ENCODE measurements around the gene TNFRSF13B. TPM values are rescaled to one million over a fixed set of nuclear protein-coding genes. Genes with fewer than 3 reads are reported as not detected.

The TNFRSF13B gene
- total RNA-seq, 1 donor: not detected

DNA sequence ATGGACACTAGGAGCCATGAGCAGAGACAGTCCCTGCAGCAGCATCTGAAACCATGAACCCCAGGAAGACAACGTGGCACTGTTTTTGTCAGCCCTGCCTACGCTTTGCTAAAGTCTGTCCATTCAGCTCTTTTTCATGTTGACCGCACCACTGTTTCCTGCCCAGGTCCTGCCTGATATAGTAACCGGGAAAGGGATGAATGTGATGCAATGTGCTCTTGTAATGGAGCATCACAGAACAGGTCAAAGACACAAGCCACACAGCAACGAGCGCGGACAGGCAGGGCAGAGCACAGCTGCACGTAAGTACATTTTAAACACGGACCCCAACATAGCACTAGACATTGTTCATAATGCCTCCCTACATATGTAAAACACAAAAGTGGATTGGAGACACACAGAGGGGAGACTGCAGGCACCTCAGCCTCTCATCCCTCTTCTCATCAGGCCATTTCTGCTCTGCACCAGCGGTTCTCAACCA is 16.9 kb upstream of the TNFRSF13B start:
- no peaks in the 10 kb centered on the region for H3K36me3 ChIP-seq (ENCODE audit: insufficient read depth, low read length)
- H4K20me1 ChIP-seq (ENCODE audit: insufficient read depth, low read length): no peaks in the 10 kb centered on the region
- H3K27me3 ChIP-seq (ENCODE audit: insufficient read depth, low read length): peaks cover 5% of the 10 kb centered on the region
- peak overlapping the region; percentile 53 for H2AFZ ChIP-seq (ENCODE audit: low read length)
- no peak for DNase-seq (ENCODE audit: insufficient read length, low spot score, missing footprints)
- TF ChIP-seq, protein P1, sequence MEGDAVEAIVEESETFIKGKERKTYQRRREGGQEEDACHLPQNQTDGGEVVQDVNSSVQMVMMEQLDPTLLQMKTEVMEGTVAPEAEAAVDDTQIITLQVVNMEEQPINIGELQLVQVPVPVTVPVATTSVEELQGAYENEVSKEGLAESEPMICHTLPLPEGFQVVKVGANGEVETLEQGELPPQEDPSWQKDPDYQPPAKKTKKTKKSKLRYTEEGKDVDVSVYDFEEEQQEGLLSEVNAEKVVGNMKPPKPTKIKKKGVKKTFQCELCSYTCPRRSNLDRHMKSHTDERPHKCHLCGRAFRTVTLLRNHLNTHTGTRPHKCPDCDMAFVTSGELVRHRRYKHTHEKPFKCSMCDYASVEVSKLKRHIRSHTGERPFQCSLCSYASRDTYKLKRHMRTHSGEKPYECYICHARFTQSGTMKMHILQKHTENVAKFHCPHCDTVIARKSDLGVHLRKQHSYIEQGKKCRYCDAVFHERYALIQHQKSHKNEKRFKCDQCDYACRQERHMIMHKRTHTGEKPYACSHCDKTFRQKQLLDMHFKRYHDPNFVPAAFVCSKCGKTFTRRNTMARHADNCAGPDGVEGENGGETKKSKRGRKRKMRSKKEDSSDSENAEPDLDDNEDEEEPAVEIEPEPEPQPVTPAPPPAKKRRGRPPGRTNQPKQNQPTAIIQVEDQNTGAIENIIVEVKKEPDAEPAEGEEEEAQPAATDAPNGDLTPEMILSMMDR (IDR thresholded peaks at IDR 0.05; ENCODE audit: extremely low read depth, low read depth, low read length): no peak
- H3K27ac ChIP-seq (ENCODE audit: low read depth, low read length): peak overlapping the region; percentile 7
- no peak overlapping the region for H3K4me3 ChIP-seq (ENCODE audit: insufficient read depth, low read length)
- H3K79me2 ChIP-seq (ENCODE audit: insufficient read depth, low read length): no peaks in the 10 kb centered on the region
- peaks cover 14% of the 10 kb centered on the region for H3K4me1 ChIP-seq (ENCODE audit: insufficient read depth, low read length)
- no peaks in the 10 kb centered on the region for H3K9me3 ChIP-seq (ENCODE audit: low read depth, low read length)
- peak overlapping the region; percentile 47 for H3K4me2 ChIP-seq (ENCODE audit: insufficient read depth, low read length)

DNA sequence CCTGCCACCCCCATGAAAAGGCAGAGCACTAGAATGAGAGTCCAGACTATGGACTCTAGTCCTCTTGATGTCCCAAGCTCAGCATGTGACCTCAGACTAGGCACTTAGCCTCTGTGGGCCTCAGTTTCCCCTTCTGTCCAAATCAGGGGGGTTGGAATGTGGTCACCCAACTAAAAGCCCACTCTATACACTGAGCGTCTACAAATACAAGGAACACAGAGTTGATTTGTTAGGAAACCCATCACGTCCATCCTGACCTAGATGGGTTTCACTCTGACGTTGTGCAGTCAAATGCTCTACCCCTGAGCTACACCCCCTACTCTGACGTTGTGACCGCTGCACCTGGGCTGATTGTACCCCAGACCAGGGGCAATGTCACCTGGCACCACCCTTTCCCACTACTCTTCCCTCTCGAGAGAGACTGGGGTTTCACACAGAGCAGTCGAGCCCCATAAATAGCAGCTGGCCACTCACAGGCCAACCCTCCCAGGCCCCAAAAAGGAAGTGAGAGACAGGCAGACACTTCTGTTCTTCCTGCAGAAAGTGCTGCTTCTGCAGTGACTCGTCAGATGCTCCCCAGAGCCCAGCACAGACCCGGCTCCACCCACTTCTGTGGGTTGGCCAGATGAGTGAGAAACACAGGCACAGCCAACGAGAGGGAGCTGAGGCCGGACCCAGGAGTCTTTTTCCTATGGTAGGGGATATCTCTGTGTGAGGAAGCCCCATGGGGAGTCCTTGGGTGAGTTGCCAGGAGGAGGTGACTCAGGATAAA is 16.1 kb upstream of the TNFRSF13B start:
- peak overlapping the region; percentile 22 for H3K27ac ChIP-seq (ENCODE audit: low read depth, low read length)

DNA sequence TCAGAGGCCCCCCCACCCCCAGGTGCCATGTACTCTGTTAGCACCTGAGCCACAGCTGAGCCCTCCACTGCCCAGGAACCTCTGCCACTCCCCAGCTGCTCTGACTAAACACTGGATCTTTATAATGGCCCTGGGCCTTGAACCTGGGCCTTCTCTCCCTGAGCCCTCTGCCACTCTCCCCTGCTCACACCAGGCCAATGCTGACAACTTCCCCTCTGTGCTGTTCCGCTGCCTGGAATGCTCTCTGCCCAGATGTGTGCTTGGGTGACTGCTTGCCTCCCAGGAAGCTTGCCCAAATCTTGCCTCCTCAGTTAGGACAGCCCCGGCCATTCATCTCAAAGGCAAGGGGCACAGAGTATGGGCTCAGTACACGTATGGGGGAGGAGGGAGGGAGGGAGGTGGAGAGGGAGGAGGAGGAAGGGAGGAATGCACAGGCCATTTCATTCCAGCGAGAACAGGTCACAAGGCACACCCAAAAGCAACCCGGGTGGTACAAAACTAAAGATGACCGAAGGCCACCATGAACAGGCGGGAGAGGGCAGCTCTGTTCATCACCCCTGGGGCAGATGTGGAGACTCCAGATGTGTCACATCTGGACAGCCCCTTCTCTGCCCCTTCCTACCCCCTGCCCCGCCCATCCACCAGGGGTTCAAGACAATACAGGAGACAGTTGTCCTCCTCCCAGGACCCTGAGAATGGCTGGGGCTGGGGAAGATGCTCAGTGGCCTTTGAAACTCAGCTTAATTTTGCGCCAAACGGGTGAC is 15.3 kb upstream of the TNFRSF13B start:
- Histone ChIP-seq H3K9me3 (ENCODE audit: low read depth, low read length) (no peaks in the 10 kb centered on the region), H3K4me1 (ENCODE audit: insufficient read depth, low read length) (peaks cover 14% of the 10 kb centered on the region), H3K4me3 (ENCODE audit: insufficient read depth, low read length) (no peak overlapping the region), H2AFZ (ENCODE audit: low read length) (no peak overlapping the region), H3K79me2 (ENCODE audit: insufficient read depth, low read length) (no peaks in the 10 kb centered on the region), H3K27me3 (ENCODE audit: insufficient read depth, low read length) (no peaks in the 10 kb centered on the region), H3K36me3 (ENCODE audit: insufficient read depth, low read length) (no peaks in the 10 kb centered on the region), H3K27ac (ENCODE audit: low read depth, low read length) (peak overlapping the region; percentile 22), H4K20me1 (ENCODE audit: insufficient read depth, low read length) (no peaks in the 10 kb centered on the region), H3K4me2 (ENCODE audit: insufficient read depth, low read length) (no peak overlapping the region)
- TF ChIP-seq, protein P1 (IDR thresholded peaks at IDR 0.05; ENCODE audit: extremely low read depth, low read depth, low read length): no peak
- DNase-seq (ENCODE audit: insufficient read length, low spot score, missing footprints): no peak

More for the DNA sequence above, 16.1 kb upstream of the TNFRSF13B start:
- peaks cover 14% of the 10 kb centered on the region for H3K4me1 ChIP-seq (ENCODE audit: insufficient read depth, low read length)
- H2AFZ ChIP-seq (ENCODE audit: low read length): peak overlapping the region; percentile 53
- H3K79me2 ChIP-seq (ENCODE audit: insufficient read depth, low read length): no peaks in the 10 kb centered on the region
- no peaks in the 10 kb centered on the region for H3K9me3 ChIP-seq (ENCODE audit: low read depth, low read length)
- peak overlapping the region; percentile 26 for H3K4me3 ChIP-seq (ENCODE audit: insufficient read depth, low read length)
- TF ChIP-seq, protein P1 (IDR thresholded peaks at IDR 0.05; ENCODE audit: extremely low read depth, low read depth, low read length): no peak
- peak; percentile 96 for DNase-seq (ENCODE audit: insufficient read length, low spot score, missing footprints)
- no peaks in the 10 kb centered on the region for H4K20me1 ChIP-seq (ENCODE audit: insufficient read depth, low read length)
- peaks cover under 1% of the 10 kb centered on the region for H3K27me3 ChIP-seq (ENCODE audit: insufficient read depth, low read length)
- H3K4me2 ChIP-seq (ENCODE audit: insufficient read depth, low read length): peak overlapping the region; percentile 47
- H3K36me3 ChIP-seq (ENCODE audit: insufficient read depth, low read length): no peaks in the 10 kb centered on the region

DNA sequence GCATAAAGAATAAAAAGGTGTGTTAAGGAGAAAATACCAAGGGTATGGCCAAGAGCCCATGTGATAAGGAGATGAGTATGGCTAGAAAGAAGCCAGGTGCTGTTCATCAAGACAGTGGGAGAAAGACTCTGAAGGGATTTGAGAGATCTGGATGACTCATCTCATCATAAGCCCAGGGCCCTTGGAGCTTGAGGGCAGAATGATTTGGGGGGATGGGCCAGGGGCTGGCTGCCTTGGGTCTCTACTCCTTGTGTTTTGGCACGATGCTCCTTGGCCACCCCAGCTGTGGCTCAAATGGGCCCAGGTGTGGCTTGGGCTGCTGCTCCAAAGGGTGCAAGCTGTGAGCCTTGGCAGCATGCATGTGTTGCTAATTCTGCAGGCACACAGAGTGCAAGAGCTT is 14.5 kb upstream of the TNFRSF13B start:
- Histone ChIP-seq H4K20me1 (ENCODE audit: insufficient read depth, low read length) (no peaks in the 10 kb centered on the region), H3K27me3 (ENCODE audit: insufficient read depth, low read length) (no peaks in the 10 kb centered on the region), H3K4me2 (ENCODE audit: insufficient read depth, low read length) (no peak overlapping the region), H3K4me1 (ENCODE audit: insufficient read depth, low read length) (peaks cover 14% of the 10 kb centered on the region), H3K36me3 (ENCODE audit: insufficient read depth, low read length) (no peaks in the 10 kb centered on the region), H3K79me2 (ENCODE audit: insufficient read depth, low read length) (no peaks in the 10 kb centered on the region), H3K4me3 (ENCODE audit: insufficient read depth, low read length) (no peak overlapping the region), H3K27ac (ENCODE audit: low read depth, low read length) (no peak overlapping the region), H2AFZ (ENCODE audit: low read length) (no peak overlapping the region), H3K9me3 (ENCODE audit: low read depth, low read length) (no peaks in the 10 kb centered on the region)
- no peak for DNase-seq (ENCODE audit: insufficient read length, low spot score, missing footprints)
- TF ChIP-seq, protein P1 (IDR thresholded peaks at IDR 0.05; ENCODE audit: extremely low read depth, low read depth, low read length): no peak

Measured in osteoblast (primary cell).